Measurements from ENCODE around the gene HSPA12B. TPM values are rescaled to one million over a fixed set of nuclear protein-coding genes. Genes with fewer than 3 reads are reported as not detected.

HSPA12B gene
- total and polyA plus RNA-seq, 2 of the 8 experiments (the other 6 are each of a cell fraction or from before 2014, with no cell fraction given): 2.2 to 4.3 TPM

GRCh38 chr20:3743251-3743650 lies 10.8 kb downstream of the HSPA12B start (continued):
- TF ChIP-seq RAD21 (IDR thresholded peaks at IDR 0.05 in 1 of 2, conservative IDR thresholded peaks at IDR 0.05 in 1 of 2; ENCODE audit: low read depth in 2 of 2, low read length in 2 of 2) (no peak), SUZ12 (IDR thresholded peaks at IDR 0.05; ENCODE audit: low read length) (no peak), JUND (IDR thresholded peaks at IDR 0.05; ENCODE audit: low read length) (no peak)

Measured in H1 (cell line).